SK-N-SH (cell line): ENCODE measurements around the gene MAPK11. TPM values are rescaled to one million over a fixed set of nuclear protein-coding genes. Genes with fewer than 3 reads are reported as not detected.

Source experiments
- CTCF ChIA-PET: fragments of 300-600, 350-600 bp; formaldehyde crosslinking; extraction: SDS; loops from one replicate; lab custom pipeline; 2021; lab: Yijun Ruan, JAX
- POLR2A ChIA-PET: fragments of 350-600 bp; sonication (Branson Sonifier 250); formaldehyde crosslinking; extraction: SDS; loops from one replicate; lab custom pipeline; 2020; ENCODE audit warnings: antibody characterized with exemption, inconsistent platforms; lab: Yijun Ruan, JAX
- DNase-seq: peaks from one replicate; pipeline ENCODE4 v3.0.0; 2012
- H2AFZ ChIP-seq: fragments of 200-600 bp; sonication (generic); 2 replicates; pipeline ENCODE4 v1.8.1; 2016; ENCODE audit warnings: antibody characterized with exemption, mild to moderate bottlenecking, low read depth
- H3F3A ChIP-seq: fragments of 200-600 bp; sonication (generic); replicated peaks from 2 replicates; pipeline ENCODE3; 2016; ENCODE audit warnings: antibody characterized with exemption, mild to moderate bottlenecking; ENCODE audit not compliant: insufficient read depth
- H3K27ac ChIP-seq, 2 experiments: fragments of 200-500 bp in 1 of 2; fragments of 200-600 bp in 1 of 2; sonication (Bioruptor generic) in 1 of 2; sonication (generic), shearing (Covaris generic) in 1 of 2; 2 replicates each; pipeline versions ENCODE4 v1.5.1 to v1.6.1; 2014 to 2016; ENCODE audit warnings: low read depth in 2 of 2, inconsistent platforms in 1 of 2, low read length in 1 of 2, mild to moderate bottlenecking in 1 of 2, mixed read lengths in 1 of 2
- H3K27me3 ChIP-seq: fragments of 200-600 bp; sonication (generic), shearing (Covaris generic); 2 replicates; pipeline ENCODE4 v1.6.1; 2016; ENCODE audit warnings: mixed run types; ENCODE audit not compliant: insufficient read depth
- H3K36me3 ChIP-seq, 2 experiments: fragments of 200-500 bp in 1 of 2; fragments of 200-600 bp in 1 of 2; sonication (Bioruptor generic) in 1 of 2; sonication (generic) in 1 of 2; replicated peaks in 1 of 2; 2 replicates each; pipeline versions ENCODE3 to v1.5.1; 2014 to 2016; ENCODE audit warnings: low read length in 1 of 2, mild to moderate bottlenecking in 1 of 2; ENCODE audit not compliant: insufficient read depth in 2 of 2, control insufficient read depth in 1 of 2
- H3K4me1 ChIP-seq, 2 experiments: fragments of 200-500 bp in 1 of 2; fragments of 200-600 bp in 1 of 2; sonication (Bioruptor generic) in 1 of 2; sonication (generic), shearing (Covaris generic) in 1 of 2; 2 replicates each; pipeline versions ENCODE4 v1.5.1 to v1.6.1; 2014 to 2016; ENCODE audit warnings: low read depth in 1 of 2, low read length in 1 of 2, mixed run types in 1 of 2; ENCODE audit not compliant: insufficient read depth in 2 of 2, control insufficient read depth in 1 of 2
- H3K4me2 ChIP-seq: fragments of 200-600 bp; sonication (generic), shearing (Covaris generic); 2 replicates; pipeline ENCODE4 v1.6.1; 2017; ENCODE audit warnings: mixed run types
- H3K4me3 ChIP-seq, 2 experiments: fragments of 200-500 bp in 1 of 2; fragments of 200-600 bp in 1 of 2; sonication (Bioruptor generic) in 1 of 2; sonication (generic), shearing (Covaris generic) in 1 of 2; 2 replicates each; pipeline versions ENCODE4 v1.5.1 to v1.8.1; 2014 to 2016; ENCODE audit warnings: low read depth in 2 of 2, inconsistent platforms in 1 of 2, low read length in 1 of 2, mild to moderate bottlenecking in 1 of 2, mixed read lengths in 1 of 2, moderate library complexity in 1 of 2
- H3K79me2 ChIP-seq: fragments of 200-600 bp; sonication (generic); 2 replicates; pipeline ENCODE4 v1.8.1; 2017; ENCODE audit warnings: mild to moderate bottlenecking; ENCODE audit not compliant: insufficient read depth
- H3K9ac ChIP-seq: fragments of 200-600 bp; sonication (generic); 2 replicates; pipeline ENCODE4 v1.6.1; 2017; ENCODE audit warnings: mixed run types
- H3K9me2 ChIP-seq: fragments of 200-600 bp; sonication (generic); 2 replicates; pipeline ENCODE4 v1.6.1; 2017; ENCODE audit warnings: mixed run types
- H3K9me3 ChIP-seq: fragments of 200-600 bp; sonication (generic); 2 replicates; pipeline ENCODE4 v1.6.1; 2017; ENCODE audit warnings: mixed run types, mild to moderate bottlenecking, moderate library complexity
- H4K20me1 ChIP-seq: fragments of 200-600 bp; sonication (generic); 2 replicates; pipeline ENCODE4 v1.6.1; 2017; ENCODE audit warnings: mild to moderate bottlenecking, mixed run types; ENCODE audit not compliant: insufficient read depth
- CHD2 ChIP-seq: fragments of 150-350 bp; IDR thresholded peaks from 2 replicates; pipeline ENCODE4 v1.6.1; 2018; ENCODE audit warnings: low read length; ENCODE audit not compliant: partially characterized antibody
- CTCF ChIP-seq: fragments of 200-600 bp; sonication (generic); IDR thresholded peaks from 2 replicates; pipeline ENCODE4 v1.6.1; 2017; ENCODE audit warnings: antibody characterized with exemption, mild to moderate bottlenecking, moderate library complexity
- EP300 ChIP-seq, 2 experiments: IDR thresholded peaks; 2 replicates each; pipeline versions ENCODE4 v1.4.0 to v1.6.1; 2012; ENCODE audit warnings: borderline replicate concordance in 1 of 2, low read depth in 1 of 2, low read length in 1 of 2
- EZH2phosphoT487 ChIP-seq: fragments of 200-600 bp; sonication (generic); IDR thresholded peaks from 2 replicates; pipeline ENCODE4 v1.6.1; 2017; ENCODE audit warnings: low read depth, mixed run types, mild to moderate bottlenecking, antibody characterized with exemption, moderate library complexity, borderline replicate concordance
- FOXM1 ChIP-seq: IDR thresholded peaks from 2 replicates; pipeline ENCODE4 v1.4.0; 2012; ENCODE audit warnings: low read depth, mild to moderate bottlenecking
- GABPA ChIP-seq: IDR thresholded peaks from 2 replicates; pipeline ENCODE4 v1.4.0; 2012; ENCODE audit warnings: low read depth, mild to moderate bottlenecking
- JUND ChIP-seq: IDR thresholded peaks from 2 replicates; pipeline ENCODE4 v1.4.0; 2012
- MXI1 ChIP-seq: IDR thresholded peaks from 2 replicates; pipeline ENCODE4 v1.6.1; 2012; ENCODE audit warnings: mild to moderate bottlenecking, low read depth, low read length, improper control_type of control experiment
- NRF1 ChIP-seq: IDR thresholded peaks from 2 replicates; pipeline ENCODE4 v1.6.1; 2012; ENCODE audit warnings: low read depth, mild to moderate bottlenecking, low read length
- PBX3 ChIP-seq: IDR thresholded peaks from 2 replicates; pipeline ENCODE4; 2012
- POLR2AphosphoS5 ChIP-seq: IDR thresholded peaks from 2 replicates; pipeline ENCODE4 v1.6.1; 2012; ENCODE audit warnings: low read depth, low read length
- RCOR1 ChIP-seq: fragments of 150-350 bp; IDR thresholded peaks from 2 replicates; pipeline ENCODE4 v1.6.1; 2017; ENCODE audit warnings: antibody characterized with exemption, low read length
- RFX5 ChIP-seq: IDR thresholded peaks from 2 replicates; pipeline ENCODE4 v1.6.1; 2012; ENCODE audit warnings: mild to moderate bottlenecking, improper control_type of control experiment, low read length
- SMC3 ChIP-seq: IDR thresholded peaks from 2 replicates; pipeline ENCODE4 v1.6.1; 2012; ENCODE audit warnings: low read depth, low read length, improper control_type of control experiment
- TAF1 ChIP-seq: IDR thresholded peaks from 2 replicates; pipeline ENCODE4 v1.6.1; 2012; ENCODE audit warnings: low read depth, mild to moderate bottlenecking, low read length, moderate library complexity, borderline replicate concordance
- TCF12 ChIP-seq: IDR thresholded peaks from 2 replicates; pipeline ENCODE4 v1.4.0; 2012
- USF2 ChIP-seq: fragments of 150-350 bp; IDR thresholded peaks from 2 replicates; pipeline ENCODE4 v1.6.1; 2017; ENCODE audit warnings: antibody characterized with exemption, low read length, low read depth, borderline replicate concordance
- YY1 ChIP-seq: IDR thresholded peaks from 2 replicates; pipeline ENCODE4 v1.4.0; 2012; ENCODE audit warnings: low read depth, mild to moderate bottlenecking
- WGBS: methylation state at CpG from one replicate; pipeline ENCODE4 v1.1.6; 2017; ENCODE audit warnings: low lambda C conversion rate; 5-methylcytosine and 5-hydroxymethylcytosine counted together
- polyA plus RNA-seq, 3 experiments: library from polyadenylated mRNA; depleted of rRNA; stranded (reverse); fragments of >200 nt; gene quantifications; 2 replicates each; pipeline ENCODE4 v1.2.3, GENCODE V29; 2012
- TF ChIP-seq, protein P1 (sequence below): IDR thresholded peaks from 2 replicates; pipeline ENCODE4 v1.4.0; 2012; ENCODE audit warnings: low read depth, borderline replicate concordance

Gene MAPK11
- polyA plus RNA-seq, 1 of the 3 experiments (the other 2 are of a cell fraction) = 36.0 TPM

DNA sequence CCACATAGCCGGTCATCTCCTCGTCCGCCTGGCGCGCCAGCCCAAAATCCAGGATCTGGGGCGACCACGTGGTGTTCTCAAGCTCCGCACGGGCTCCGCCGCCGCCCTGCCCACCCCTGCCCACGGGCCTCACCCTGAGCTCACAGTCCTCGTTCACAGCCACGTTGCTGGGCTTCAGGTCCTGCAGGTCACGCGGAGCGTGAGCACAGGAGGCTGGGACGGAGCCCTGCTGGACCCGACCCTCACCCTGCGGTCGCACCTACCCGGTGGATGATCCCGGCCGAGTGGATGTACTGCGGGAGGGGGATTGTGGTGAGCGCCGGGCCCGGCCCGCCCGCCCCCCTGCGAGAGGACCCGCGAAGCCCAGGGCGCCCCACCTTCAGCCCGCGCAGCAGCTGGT lies 3.2 kb downstream of the MAPK11 start:
- H3F3A ChIP-seq = peaks cover 11% of the 10 kb centered on the region
- peaks cover 20 to 30% of the 10 kb centered on the region in 2 experiments; a peak in 2 of 4 replicates for H3K4me1 ChIP-seq
- H2AFZ ChIP-seq = no peak overlapping the region
- TF ChIP-seq PBX3 = no peak
- no peaks in the 10 kb centered on the region for H3K9me2 ChIP-seq
- no peaks in the 10 kb centered on the region for H3K79me2 ChIP-seq
- H3K36me3 ChIP-seq = peaks cover 0 to 9% of the 10 kb centered on the region in 2 experiments
- H3K27me3 ChIP-seq = no peaks in the 10 kb centered on the region
- H3K9ac ChIP-seq = no peak overlapping the region
- 91% methylated on average over 20 of the region's 37 CpGs for WGBS
- ChIA-PET CTCF (interaction anchor here (0.6 to 11.4 kb wide), 5 partner anchors 9 to 76 kb away, joined by 3 to 72 read pairs (median 3); partner anchors contain the start of gene HDAC10), POLR2A (no interaction called here)
- no peak overlapping the region for H3K27ac ChIP-seq
- no peaks in the 10 kb centered on the region for H3K9me3 ChIP-seq
- no peaks in the 10 kb centered on the region for H4K20me1 ChIP-seq
- H3K4me3 ChIP-seq = no peak overlapping the region
- no peak for DNase-seq
- H3K4me2 ChIP-seq = no peak overlapping the region

DNA sequence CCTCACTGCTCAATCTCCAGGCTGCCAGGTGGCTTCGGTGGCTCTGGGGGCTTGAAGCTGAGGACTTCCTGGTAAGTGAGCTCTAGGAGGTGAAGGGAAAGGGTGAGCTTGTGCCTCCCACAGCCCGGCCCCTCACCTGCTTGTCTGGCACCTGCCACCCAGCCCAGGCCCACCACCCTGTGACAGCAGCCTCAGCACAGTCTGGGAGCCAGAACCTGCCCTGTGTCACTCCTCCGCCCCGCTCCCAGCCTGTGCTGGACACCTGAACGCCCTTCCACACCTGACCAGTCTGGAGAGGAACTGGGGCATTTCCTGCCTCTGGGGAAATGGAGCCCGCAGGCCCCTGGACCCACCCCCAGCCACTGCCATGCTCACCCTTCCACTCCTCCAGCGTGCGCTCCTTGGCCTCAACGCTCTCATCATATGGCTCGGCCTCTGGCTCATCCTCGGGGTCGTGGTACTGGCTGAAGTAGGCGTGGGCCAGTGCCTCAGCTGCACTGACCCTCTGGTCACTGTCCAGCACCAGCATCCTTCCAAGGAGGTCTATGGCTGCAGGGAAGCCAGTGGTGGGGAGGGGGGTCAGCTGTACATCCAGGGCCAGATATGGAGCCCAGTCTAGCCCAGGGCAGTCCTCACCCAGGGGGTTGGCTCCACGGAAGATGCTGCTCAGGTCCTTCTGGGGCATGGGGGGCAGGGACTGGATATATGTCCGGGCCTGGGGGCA lies 5.1 kb downstream of the MAPK11 start:
- H3F3A ChIP-seq = peaks cover 7% of the 10 kb centered on the region
- TF ChIP-seq MXI1 = no peak
- TF ChIP-seq NRF1 = no peak
- TF ChIP-seq USF2 = no peak
- TF ChIP-seq, protein P1, sequence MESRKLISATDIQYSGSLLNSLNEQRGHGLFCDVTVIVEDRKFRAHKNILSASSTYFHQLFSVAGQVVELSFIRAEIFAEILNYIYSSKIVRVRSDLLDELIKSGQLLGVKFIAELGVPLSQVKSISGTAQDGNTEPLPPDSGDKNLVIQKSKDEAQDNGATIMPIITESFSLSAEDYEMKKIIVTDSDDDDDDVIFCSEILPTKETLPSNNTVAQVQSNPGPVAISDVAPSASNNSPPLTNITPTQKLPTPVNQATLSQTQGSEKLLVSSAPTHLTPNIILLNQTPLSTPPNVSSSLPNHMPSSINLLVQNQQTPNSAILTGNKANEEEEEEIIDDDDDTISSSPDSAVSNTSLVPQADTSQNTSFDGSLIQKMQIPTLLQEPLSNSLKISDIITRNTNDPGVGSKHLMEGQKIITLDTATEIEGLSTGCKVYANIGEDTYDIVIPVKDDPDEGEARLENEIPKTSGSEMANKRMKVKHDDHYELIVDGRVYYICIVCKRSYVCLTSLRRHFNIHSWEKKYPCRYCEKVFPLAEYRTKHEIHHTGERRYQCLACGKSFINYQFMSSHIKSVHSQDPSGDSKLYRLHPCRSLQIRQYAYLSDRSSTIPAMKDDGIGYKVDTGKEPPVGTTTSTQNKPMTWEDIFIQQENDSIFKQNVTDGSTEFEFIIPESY = no peak
- TF ChIP-seq RCOR1 = no peak
- TF ChIP-seq POLR2AphosphoS5 = no peak
- TF ChIP-seq GABPA = no peak
- no peak for TF ChIP-seq EP300 (IDR thresholded peaks at IDR 0.05; ENCODE audit: borderline replicate concordance in 1 of 2, low read depth in 1 of 2, low read length in 1 of 2)
- TF ChIP-seq RFX5 = no peak
- TF ChIP-seq FOXM1 = no peak
- TF ChIP-seq TCF12 = no peak
- TF ChIP-seq PBX3 = no peak
- no peak for TF ChIP-seq SMC3
- TF ChIP-seq TAF1 = no peak
- TF ChIP-seq JUND = no peak
- no peak for TF ChIP-seq EZH2phosphoT487
- no peak for TF ChIP-seq CHD2
- TF ChIP-seq YY1 = no peak
- no peak for TF ChIP-seq CTCF
- 84% methylated on average over 7 of the region's 15 CpGs for WGBS
- no peaks in the 10 kb centered on the region for H3K27me3 ChIP-seq
- H3K4me3 ChIP-seq = no peak overlapping the region
- DNase-seq = no peak
- peaks cover 7% of the 10 kb centered on the region for H3K79me2 ChIP-seq
- no peaks in the 10 kb centered on the region for H3K9me3 ChIP-seq
- POLR2A ChIA-PET = no interaction called here
- H3K9ac ChIP-seq = no peak overlapping the region
- peaks cover 0 to 9% of the 10 kb centered on the region in 2 experiments for H3K36me3 ChIP-seq
- H3K4me1 ChIP-seq = peaks cover 14 to 33% of the 10 kb centered on the region in 2 experiments; a peak in 2 of 4 replicates
- H3K4me2 ChIP-seq = no peak overlapping the region
- H2AFZ ChIP-seq = no peak overlapping the region
- H4K20me1 ChIP-seq = no peaks in the 10 kb centered on the region
- no peak overlapping the region for H3K27ac ChIP-seq
- no peaks in the 10 kb centered on the region for H3K9me2 ChIP-seq
- CTCF ChIA-PET = interaction anchor here (0.6 to 11.4 kb wide), 4 partner anchors 10 to 54 kb away, joined by 5 to 72 read pairs (median 20); partner anchors contain the start of gene HDAC10
